Measurements from ENCODE around the gene FAAP100.
"Not testable (repeated sequence)": the region's sequence is repeated elsewhere in the genome, so short reads cannot be mapped to it uniquely, and the experiment has no call there.

The FAAP100 gene, protein sequence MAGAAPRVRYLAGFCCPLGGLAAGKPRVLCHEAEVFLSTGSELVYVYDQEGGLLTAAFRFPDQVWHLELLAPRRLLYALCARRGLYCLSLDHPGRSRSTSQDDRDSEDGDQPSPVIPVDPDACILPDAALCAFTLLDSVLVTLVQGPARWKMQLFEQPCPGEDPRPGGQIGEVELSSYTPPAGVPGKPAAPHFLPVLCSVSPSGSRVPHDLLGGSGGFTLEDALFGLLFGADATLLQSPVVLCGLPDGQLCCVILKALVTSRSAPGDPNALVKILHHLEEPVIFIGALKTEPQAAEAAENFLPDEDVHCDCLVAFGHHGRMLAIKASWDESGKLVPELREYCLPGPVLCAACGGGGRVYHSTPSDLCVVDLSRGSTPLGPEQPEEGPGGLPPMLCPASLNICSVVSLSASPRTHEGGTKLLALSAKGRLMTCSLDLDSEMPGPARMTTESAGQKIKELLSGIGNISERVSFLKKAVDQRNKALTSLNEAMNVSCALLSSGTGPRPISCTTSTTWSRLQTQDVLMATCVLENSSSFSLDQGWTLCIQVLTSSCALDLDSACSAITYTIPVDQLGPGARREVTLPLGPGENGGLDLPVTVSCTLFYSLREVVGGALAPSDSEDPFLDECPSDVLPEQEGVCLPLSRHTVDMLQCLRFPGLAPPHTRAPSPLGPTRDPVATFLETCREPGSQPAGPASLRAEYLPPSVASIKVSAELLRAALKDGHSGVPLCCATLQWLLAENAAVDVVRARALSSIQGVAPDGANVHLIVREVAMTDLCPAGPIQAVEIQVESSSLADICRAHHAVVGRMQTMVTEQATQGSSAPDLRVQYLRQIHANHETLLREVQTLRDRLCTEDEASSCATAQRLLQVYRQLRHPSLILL

DNA sequence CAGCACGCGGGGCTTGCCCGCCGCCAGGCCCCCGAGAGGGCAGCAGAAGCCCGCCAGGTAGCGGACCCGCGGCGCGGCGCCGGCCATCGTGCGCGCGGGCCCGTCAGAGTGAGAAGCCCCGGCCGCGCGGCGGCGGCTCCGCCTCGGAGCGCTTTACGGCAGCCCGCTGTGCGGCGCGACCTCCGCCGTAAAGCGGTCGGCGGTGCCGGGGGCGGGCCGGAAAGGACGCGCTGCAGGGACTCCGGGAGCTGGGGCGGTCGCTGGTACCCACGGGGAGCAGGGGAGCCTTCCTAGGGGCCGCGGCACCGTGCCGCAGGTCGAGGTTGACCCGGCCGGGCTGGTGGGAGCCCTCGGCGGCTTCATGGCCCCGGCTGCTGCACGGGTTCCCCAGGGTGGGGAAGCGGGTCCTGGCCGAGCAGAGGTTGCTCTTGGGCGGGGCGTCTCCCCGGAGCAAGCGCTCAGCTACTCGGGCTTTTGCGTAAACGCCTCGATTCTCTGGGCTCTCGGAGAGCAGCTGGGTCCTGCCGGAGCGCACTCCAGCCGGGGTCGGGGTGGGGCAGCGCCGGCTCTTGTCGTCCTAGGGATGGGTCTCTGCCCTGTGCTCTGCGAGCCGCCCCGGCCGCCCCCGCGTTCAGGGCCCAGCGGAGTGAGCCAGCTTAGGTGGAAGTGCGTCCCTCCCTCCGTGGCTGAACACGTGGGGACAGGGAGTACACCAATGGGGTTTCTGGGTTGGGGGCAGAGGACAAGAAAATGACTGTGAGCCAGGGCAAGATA lies at the start of gene FAAP100:
Gene FAAP100 (minus strand): TSS at position 110 of the 774 bp plus-strand sequence. CDS start 23 bp downstream, at position 87.
- peak within 1 kb of the TSS; percentile 86 for H3K4me3 ChIP-seq (ENCODE audit: low read length)
- H3K9ac ChIP-seq (ENCODE audit: low read depth, low read length): peak within 1 kb of the TSS; percentile 84
- H3K4me1 ChIP-seq (ENCODE audit: insufficient read depth, low read length): peaks cover 6% of the 10 kb centered on the region; the same call in 1 of the 2 replicates
- H3K27ac ChIP-seq (ENCODE audit: low read length): peak within 1 kb of the TSS; percentile 55
- no peaks in the 10 kb centered on the region for H3K9me3 ChIP-seq (ENCODE audit: insufficient read depth, low read depth, low read length)
- H3K27me3 ChIP-seq (ENCODE audit: insufficient read depth, low read length): no peaks in the 10 kb centered on the region
- peaks cover 35% of the 10 kb centered on the region for H3K36me3 ChIP-seq (ENCODE audit: insufficient read depth, low read depth, low read length)

DNA sequence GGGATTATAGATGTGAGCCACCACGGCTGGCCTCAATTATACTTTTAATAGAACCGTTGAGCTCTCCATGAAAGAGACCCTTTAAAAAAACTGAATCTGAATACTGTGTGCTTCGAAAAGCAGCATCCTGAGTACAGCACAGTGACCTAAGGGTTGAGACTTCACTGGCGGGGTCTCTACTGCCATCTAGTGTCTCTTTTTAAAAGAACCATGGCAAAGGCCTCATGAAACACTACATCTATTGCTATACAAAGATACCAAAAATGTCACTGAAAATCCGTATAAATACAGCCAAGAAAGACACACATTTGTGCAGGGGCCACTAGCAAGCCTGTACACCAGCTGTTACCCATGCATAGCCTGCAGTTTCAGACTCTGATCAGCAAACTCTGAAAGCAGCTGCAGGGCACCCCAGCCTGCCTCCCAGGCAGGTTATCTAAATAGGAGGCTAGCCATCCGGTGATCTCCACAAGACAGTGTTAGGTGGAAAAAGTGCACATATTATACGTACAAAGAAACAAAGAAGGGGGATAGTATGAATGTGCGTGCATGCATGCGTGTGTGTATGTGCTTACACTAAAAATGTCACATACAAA lies 49.5 kb upstream of the FAAP100 start:
- Histone ChIP-seq H3K4me3 (ENCODE audit: low read length) (no peak overlapping the region), H3K9me3 (ENCODE audit: insufficient read depth, low read depth, low read length) (no peaks in the 10 kb centered on the region), H3K27ac (ENCODE audit: low read length) (no peak overlapping the region), H3K27me3 (ENCODE audit: insufficient read depth, low read length) (no peaks in the 10 kb centered on the region), H3K9ac (ENCODE audit: low read depth, low read length) (no peak overlapping the region), H3K36me3 (ENCODE audit: insufficient read depth, low read depth, low read length) (peaks cover 75% of the 10 kb centered on the region), H3K4me1 (ENCODE audit: insufficient read depth, low read length) (no peaks in the 10 kb centered on the region)

DNA sequence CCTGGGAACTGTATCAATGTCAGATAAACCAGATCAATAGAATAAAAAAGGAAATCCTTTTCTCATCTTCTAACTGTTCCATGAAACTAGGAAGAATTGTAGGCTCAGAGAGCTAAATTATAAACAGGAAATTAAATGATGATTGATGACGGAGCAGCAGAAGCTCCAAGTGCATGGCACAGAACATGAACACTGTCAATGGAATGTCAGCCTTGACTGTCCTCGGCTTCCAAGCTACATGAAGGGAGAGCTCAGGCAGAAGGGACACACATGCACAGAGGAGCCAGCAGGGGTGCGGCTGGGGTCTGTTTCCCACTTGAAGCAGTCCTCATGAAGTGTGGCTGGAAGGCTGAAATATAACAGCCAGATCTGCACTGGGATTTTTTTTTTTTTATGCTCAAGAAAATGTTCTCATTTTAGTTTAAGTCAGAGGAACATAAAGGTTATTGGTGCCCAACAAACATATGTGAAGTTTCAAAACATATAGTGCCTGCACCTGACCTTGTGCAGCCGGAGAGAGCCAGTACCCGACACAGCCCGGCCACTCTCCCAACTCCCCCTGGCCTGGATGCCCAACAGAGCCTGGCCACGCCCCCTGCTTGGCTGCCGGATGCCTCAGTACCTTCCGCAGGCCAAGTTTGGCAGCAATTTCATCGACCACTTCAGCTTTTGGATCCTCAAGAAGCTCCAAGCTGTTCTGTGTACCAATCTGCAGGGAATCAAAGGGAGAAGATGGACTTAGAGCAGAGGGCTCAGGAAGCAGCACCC lies 47.8 kb upstream of the FAAP100 start:
- Histone ChIP-seq H3K4me3 (ENCODE audit: low read length) (no peak overlapping the region), H3K27ac (ENCODE audit: low read length) (no peak overlapping the region), H3K27me3 (ENCODE audit: insufficient read depth, low read length) (no peaks in the 10 kb centered on the region), H3K36me3 (ENCODE audit: insufficient read depth, low read depth, low read length) (peaks cover 78% of the 10 kb centered on the region), H3K9ac (ENCODE audit: low read depth, low read length) (no peak overlapping the region), H3K9me3 (ENCODE audit: insufficient read depth, low read depth, low read length) (no peaks in the 10 kb centered on the region), H3K4me1 (ENCODE audit: insufficient read depth, low read length) (no peaks in the 10 kb centered on the region)

DNA sequence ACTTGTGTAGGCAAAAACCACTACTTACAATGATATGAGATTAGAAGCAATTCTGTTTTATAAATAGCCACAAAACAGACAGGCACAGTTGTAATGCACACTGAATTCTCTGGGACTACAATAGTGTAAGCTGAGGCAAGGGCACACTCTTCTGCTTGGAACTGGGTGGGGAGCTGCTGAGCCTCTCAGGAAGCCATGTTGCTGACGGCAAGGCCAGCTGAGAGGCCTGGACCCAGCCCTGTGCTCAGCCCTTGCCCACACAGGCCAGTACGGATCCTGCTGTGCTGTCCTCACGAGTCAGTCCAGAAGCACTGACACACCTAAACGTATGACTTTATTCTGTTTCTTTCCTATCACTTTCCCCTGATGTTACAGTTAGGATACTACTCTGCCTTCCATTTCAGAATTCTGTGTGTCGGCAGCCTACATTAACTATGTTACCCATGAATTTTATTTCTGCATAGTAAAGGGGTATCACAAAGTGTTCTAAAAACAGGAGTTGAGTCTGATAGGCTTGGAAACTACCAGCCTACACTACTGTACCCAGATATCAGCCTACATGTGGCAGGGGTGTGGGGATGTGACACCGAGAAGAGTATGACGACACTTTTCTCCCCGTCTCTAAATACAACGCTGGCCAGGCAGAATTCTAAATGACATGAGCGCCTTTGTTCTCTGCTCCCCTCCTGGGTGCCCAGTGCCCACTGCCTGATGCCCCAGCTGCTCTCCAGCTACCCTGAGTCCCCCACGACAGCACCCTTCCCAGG lies 41.1 kb upstream of the FAAP100 start:
- Histone ChIP-seq H3K9ac (ENCODE audit: low read depth, low read length) (no peak overlapping the region), H3K4me1 (ENCODE audit: insufficient read depth, low read length) (no peaks in the 10 kb centered on the region), H3K27ac (ENCODE audit: low read length) (no peak overlapping the region), H3K27me3 (ENCODE audit: insufficient read depth, low read length) (no peaks in the 10 kb centered on the region), H3K9me3 (ENCODE audit: insufficient read depth, low read depth, low read length) (no peaks in the 10 kb centered on the region), H3K36me3 (ENCODE audit: insufficient read depth, low read depth, low read length) (peaks cover 84% of the 10 kb centered on the region), H3K4me3 (ENCODE audit: low read length) (no peak overlapping the region)

DNA sequence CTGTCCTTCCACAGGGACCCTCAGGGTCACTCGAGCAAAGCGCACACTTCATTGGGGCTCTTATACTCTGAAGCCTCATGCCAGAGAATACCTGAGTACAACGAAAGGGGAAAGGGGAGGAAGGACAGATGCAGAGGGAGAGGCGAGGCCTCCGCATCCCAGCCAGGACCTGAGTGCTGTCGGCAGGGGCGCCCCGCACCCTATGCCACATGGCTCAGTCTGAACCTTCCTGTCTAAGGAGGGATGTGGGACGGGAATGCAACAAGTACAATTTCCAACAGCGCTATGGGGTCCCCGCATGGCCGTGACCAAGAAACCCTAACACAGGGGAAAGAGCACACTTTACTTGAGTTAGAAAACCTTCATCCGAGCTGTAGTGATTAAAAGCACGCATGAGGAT lies 39.8 kb upstream of the FAAP100 start:
- Histone ChIP-seq H3K27me3 (ENCODE audit: insufficient read depth, low read length) (no peaks in the 10 kb centered on the region), H3K9me3 (ENCODE audit: insufficient read depth, low read depth, low read length) (no peaks in the 10 kb centered on the region), H3K9ac (ENCODE audit: low read depth, low read length) (no peak overlapping the region), H3K4me1 (ENCODE audit: insufficient read depth, low read length) (no peaks in the 10 kb centered on the region), H3K27ac (ENCODE audit: low read length) (no peak overlapping the region), H3K36me3 (ENCODE audit: insufficient read depth, low read depth, low read length) (peaks cover 82% of the 10 kb centered on the region), H3K4me3 (ENCODE audit: low read length) (no peak overlapping the region)

DNA sequence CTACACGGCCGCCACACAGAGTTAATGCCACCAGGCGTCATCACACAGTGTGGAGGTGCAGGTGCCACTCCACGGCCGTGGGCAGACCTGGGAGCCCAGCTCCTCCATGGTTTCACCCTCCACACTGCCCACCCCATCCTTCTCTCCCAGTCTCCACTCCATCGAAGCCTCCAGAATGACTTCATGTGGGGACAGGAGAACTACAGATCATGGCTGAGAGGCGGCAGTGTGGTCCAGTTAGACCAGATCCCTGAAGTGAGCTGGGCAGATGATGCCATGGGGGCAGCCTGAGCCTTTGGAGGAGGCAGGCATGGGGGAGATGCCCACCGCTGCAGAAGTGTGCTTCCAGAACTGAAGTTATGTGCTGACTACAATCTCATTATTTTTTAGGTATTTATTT lies 38.0 kb upstream of the FAAP100 start:
- H3K27me3 ChIP-seq (ENCODE audit: insufficient read depth, low read length): no peaks in the 10 kb centered on the region
- H3K27ac ChIP-seq (ENCODE audit: low read length): no peak overlapping the region
- no peaks in the 10 kb centered on the region for H3K9me3 ChIP-seq (ENCODE audit: insufficient read depth, low read depth, low read length)
- H3K9ac ChIP-seq (ENCODE audit: low read depth, low read length): no peak overlapping the region
- H3K4me1 ChIP-seq (ENCODE audit: insufficient read depth, low read length): no peaks in the 10 kb centered on the region
- H3K36me3 ChIP-seq (ENCODE audit: insufficient read depth, low read depth, low read length): peaks cover 85% of the 10 kb centered on the region
- H3K4me3 ChIP-seq (ENCODE audit: low read length): no peak overlapping the region

DNA sequence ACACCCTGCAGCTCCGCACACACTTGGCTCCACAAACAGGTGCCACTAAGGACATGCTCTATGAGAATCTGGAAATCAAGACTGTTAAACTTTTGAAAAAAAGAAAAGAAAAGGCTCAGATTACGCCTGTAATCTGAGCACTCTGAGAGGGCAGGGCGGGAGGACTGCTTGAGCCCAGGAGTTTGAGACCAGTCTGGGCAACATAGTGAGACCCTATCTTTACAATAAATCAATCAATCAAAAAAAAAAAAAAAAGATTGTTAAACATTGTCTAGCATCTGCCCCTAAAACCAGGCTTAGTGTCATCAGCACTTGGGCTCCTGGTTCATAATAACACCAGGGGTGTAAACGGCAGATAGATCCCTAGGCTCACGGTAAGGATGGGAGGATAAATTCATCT lies 37.5 kb upstream of the FAAP100 start:
- Histone ChIP-seq H3K27me3 (ENCODE audit: insufficient read depth, low read length) (no peaks in the 10 kb centered on the region), H3K4me1 (ENCODE audit: insufficient read depth, low read length) (no peaks in the 10 kb centered on the region), H3K9me3 (ENCODE audit: insufficient read depth, low read depth, low read length) (no peaks in the 10 kb centered on the region), H3K4me3 (ENCODE audit: low read length) (no peak overlapping the region), H3K9ac (ENCODE audit: low read depth, low read length) (no peak overlapping the region), H3K27ac (ENCODE audit: low read length) (no peak overlapping the region), H3K36me3 (ENCODE audit: insufficient read depth, low read depth, low read length) (peaks cover 85% of the 10 kb centered on the region)

DNA sequence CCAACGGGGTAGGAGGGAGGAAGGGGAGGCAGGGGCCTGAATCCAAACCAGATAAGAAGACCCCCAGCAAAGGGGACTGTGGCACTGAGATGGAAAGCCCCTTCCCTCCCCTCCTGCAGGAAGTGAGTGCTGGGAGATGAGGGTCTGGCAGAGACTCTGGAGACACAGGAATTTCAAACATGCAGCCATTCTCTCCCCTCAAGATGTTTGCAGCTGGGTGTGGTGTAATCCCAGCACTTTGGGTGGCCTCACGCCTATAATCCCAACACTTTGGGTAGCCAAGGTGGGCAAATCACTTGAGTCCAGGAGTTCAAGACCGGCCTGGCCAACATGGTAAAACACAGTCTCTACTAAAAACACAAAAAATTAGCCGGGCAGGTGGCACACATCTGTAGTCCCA lies 33.9 kb upstream of the FAAP100 start:
- Histone ChIP-seq H3K9ac (ENCODE audit: low read depth, low read length) (no peak overlapping the region), H3K4me3 (ENCODE audit: low read length) (no peak overlapping the region), H3K27me3 (ENCODE audit: insufficient read depth, low read length) (no peaks in the 10 kb centered on the region), H3K9me3 (ENCODE audit: insufficient read depth, low read depth, low read length) (no peaks in the 10 kb centered on the region), H3K36me3 (ENCODE audit: insufficient read depth, low read depth, low read length) (peaks cover 89% of the 10 kb centered on the region), H3K4me1 (ENCODE audit: insufficient read depth, low read length) (no peaks in the 10 kb centered on the region), H3K27ac (ENCODE audit: low read length) (no peak overlapping the region)

DNA sequence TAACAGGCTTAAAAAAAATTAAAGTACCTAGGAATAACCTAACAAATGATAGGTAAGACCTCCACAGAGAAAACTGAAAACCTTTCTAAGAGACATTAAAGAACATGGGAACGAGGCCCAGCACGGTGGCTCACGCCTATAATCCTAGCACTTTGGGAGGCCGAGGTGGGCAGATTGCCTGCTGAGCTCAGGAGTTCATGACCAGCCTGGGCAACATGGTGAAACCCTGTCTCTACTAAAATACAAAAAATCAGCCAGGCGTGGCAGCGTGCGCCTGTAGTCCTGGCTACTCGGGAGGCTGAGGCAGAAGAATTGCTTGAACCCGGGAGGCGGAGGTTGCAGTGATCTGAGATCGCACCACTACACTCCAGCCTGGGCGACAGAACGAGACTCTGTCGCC lies 32.6 kb upstream of the FAAP100 start:
- H3K36me3 ChIP-seq (ENCODE audit: insufficient read depth, low read depth, low read length): peaks cover 80% of the 10 kb centered on the region
- H3K9ac ChIP-seq (ENCODE audit: low read depth, low read length); H3K27me3 ChIP-seq (ENCODE audit: insufficient read depth, low read length); H3K9me3 ChIP-seq (ENCODE audit: insufficient read depth, low read depth, low read length); H3K4me1 ChIP-seq (ENCODE audit: insufficient read depth, low read length); H3K27ac ChIP-seq (ENCODE audit: low read length); H3K4me3 ChIP-seq (ENCODE audit: low read length): not testable (repeated sequence)

DNA sequence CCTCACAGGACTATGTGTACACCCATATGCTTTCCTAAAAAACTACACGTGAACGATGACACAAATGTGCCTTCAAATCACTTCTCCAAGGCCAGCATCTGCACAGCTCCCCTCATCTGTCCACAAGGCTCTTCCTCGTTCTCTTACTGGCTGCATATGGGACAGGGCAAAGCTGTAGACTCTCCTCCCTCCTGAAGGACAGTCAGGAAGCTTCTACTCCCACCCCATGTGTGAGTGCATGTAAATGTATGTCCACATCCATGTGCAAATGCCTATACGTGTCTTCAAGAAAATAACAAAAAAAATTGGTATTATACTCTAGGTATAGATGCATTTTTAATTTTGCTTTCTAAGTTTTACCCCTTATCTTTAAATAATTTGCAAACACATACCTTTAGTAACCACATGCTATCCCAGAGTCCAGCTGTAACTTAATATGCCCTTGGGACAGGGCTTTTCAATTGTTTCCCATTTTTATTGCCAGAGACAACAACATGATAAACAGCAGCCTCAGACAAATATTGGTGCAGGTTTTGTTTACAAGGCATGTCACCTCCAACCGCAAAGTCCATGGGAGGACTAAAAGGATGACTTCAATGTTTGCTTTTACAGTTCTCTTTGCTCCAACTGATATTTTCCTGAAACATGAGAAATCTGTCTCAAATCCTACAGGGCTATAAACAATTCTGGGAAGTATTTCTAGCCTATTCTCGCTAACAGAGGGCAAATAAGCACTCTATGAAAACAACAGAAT lies 31.6 kb upstream of the FAAP100 start:
- no peaks in the 10 kb centered on the region for H3K9me3 ChIP-seq (ENCODE audit: insufficient read depth, low read depth, low read length)
- no peaks in the 10 kb centered on the region for H3K27me3 ChIP-seq (ENCODE audit: insufficient read depth, low read length)
- H3K27ac ChIP-seq (ENCODE audit: low read length): no peak overlapping the region
- H3K4me1 ChIP-seq (ENCODE audit: insufficient read depth, low read length): no peaks in the 10 kb centered on the region
- H3K9ac ChIP-seq (ENCODE audit: low read depth, low read length): no peak overlapping the region
- H3K36me3 ChIP-seq (ENCODE audit: insufficient read depth, low read depth, low read length): peaks cover 71% of the 10 kb centered on the region
- H3K4me3 ChIP-seq (ENCODE audit: low read length): no peak overlapping the region
